Gastroesophageal sphincter (tissue), 4 donors: ENCODE measurements around the gene OR6N1. TPM values are rescaled to one million over a fixed set of nuclear protein-coding genes. Genes with fewer than 3 reads are reported as not detected.

Experiments used
- ATAC-seq: fragments of 150-250 bp; one replicate; pipeline ENCODE4 v1.9.1; 2016; ENCODE audit warnings: mild to moderate bottlenecking, moderate library complexity
- H3K27ac ChIP-seq, 4 donors: fragments of 200-600 bp; sonication (generic) in 3 of 4; 1 replicate in 3 of 4; 2 replicates in 1 of 4; pipeline ENCODE4 v1.5.1; 2016 to 2019
- H3K27me3 ChIP-seq: fragments of 200-600 bp; sonication (generic); one replicate; pipeline ENCODE4 v1.5.1; 2019
- H3K36me3 ChIP-seq, 2 donors: fragments of 200-600 bp; sonication (generic); one replicate each; pipeline ENCODE4 v1.5.1; 2019; ENCODE audit warnings: control low read depth in 1 of 2
- H3K4me1 ChIP-seq, 3 donors: fragments of 200-600 bp; sonication (generic); 1 replicate in 2 of 3; 2 replicates in 1 of 3; pipeline ENCODE4 v1.5.1; 2016 to 2019; ENCODE audit warnings: control low read depth in 2 of 3
- H3K4me3 ChIP-seq, 2 donors: fragments of 200-600 bp; sonication (generic); one replicate each; pipeline ENCODE4 v1.5.1; 2019; ENCODE audit warnings: mild to moderate bottlenecking in 1 of 2, moderate library complexity in 1 of 2
- H3K9me3 ChIP-seq, 3 donors: fragments of 200-600 bp; sonication (generic); one replicate each; pipeline ENCODE4 v1.5.1; 2017 to 2019; ENCODE audit warnings: control low read depth in 2 of 3
- EP300 ChIP-seq: sonication (generic); formaldehyde crosslinking; IDR thresholded peaks from one replicate; pipeline ENCODE4 v1.6.1; 2017; ENCODE audit warnings: antibody characterized with exemption, mild to moderate bottlenecking
- POLR2A ChIP-seq, 2 donors: fragments of 450-650 bp; IDR thresholded peaks; one replicate each; pipeline ENCODE4 v1.6.1; 2017; ENCODE audit warnings: antibody characterized with exemption in 2 of 2, mild to moderate bottlenecking in 2 of 2, moderate library complexity in 1 of 2
- POLR2AphosphoS5 ChIP-seq: sonication (generic); formaldehyde crosslinking; IDR thresholded peaks from one replicate; pipeline ENCODE4 v1.6.1; 2017; ENCODE audit warnings: antibody characterized with exemption
- WGBS, 2 donors: methylation state at CpG; one replicate each; pipeline ENCODE4 v1.1.5; 2018; ENCODE audit warnings: low coverage in 1 of 2; 5-methylcytosine and 5-hydroxymethylcytosine counted together
- small RNA-seq, 4 donors: library from RNA; depleted of rRNA; stranded (forward); fragments of <200 nt; gene quantifications; one replicate each; pipeline ENCODE3, GENCODE V24; 2016
- total RNA-seq, 4 donors: library from RNA; depleted of rRNA; stranded (reverse); fragments of >200 nt; gene quantifications; one replicate each; pipeline ENCODE4 v1.1.0, GENCODE V29; 2016
- TF ChIP-seq, protein P1 (sequence below), 4 experiments: fragments of 200-600 bp in 2 of 4; fragments of 450-650 bp in 2 of 4; sonication (generic) in 1 of 4; IDR thresholded peaks; one replicate each; pipeline ENCODE4 v1.5.1; 2017 to 2019; ENCODE audit warnings: antibody characterized with exemption in 4 of 4, mild to moderate bottlenecking in 2 of 4, moderate library complexity in 2 of 4

OR6N1 gene
- total RNA-seq, 4 donors from 2014 or later, result not detected

DNA sequence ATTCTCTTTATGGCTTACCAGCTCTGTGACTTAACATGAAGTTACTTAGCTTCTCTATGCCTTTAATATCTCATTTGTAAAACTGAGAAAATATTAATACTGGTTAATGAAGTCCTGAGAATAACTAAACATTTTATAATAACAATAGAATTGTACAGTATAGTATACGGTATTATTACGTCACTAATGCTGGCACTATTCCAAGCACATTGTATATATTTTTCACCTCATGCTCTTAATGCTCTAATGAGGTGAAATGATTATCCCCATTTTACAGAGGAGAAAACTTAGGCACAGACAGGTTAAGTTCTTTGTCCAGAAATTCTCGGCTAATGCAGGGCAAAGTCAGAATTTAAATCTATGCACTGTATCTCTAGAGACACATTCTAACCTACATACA is 52.3 kb downstream of the OR6N1 start:
- Histone ChIP-seq H3K27me3 (no peaks in the 10 kb centered on the region), H3K27ac (no peak overlapping the region), H3K9me3 (no peaks in the 10 kb centered on the region), H3K4me3 (no peak overlapping the region), H3K4me1 (no peaks in the 10 kb centered on the region), H3K36me3 (no peaks in the 10 kb centered on the region)
- no peak for TF ChIP-seq EP300
- 31 to 42% methylated on average over 3 of the region's 3 CpGs for WGBS, 2 donors
- ATAC-seq, result no peak

DNA sequence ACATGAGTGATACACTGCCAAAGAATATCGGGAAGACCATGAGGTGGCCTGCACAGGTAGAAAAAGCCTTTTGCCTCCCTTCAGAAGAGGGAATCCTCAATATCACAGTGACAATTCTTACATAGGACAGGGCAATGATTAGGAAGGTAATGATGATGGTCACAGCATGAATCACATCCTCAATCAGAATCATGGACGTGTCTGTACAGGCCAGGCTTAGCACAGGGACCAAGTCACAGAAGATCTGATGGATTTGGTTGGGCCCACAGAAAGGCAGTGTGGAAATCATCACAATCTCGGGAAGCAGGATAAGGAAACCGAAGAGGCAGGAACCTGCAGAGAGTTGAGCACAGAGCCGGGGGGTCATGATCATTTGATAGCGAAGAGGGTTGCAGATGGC is 54.7 kb downstream of the OR6N1 start:
- 66 to 82% methylated on average over 6 of the region's 6 CpGs for WGBS, 2 donors
- Histone ChIP-seq H3K36me3 (no peaks in the 10 kb centered on the region), H3K9me3 (no peaks in the 10 kb centered on the region), H3K27ac (no peak overlapping the region), H3K27me3 (no peaks in the 10 kb centered on the region), H3K4me1 (no peaks in the 10 kb centered on the region), H3K4me3 (no peak overlapping the region)
- no peak for ATAC-seq
- TF ChIP-seq, protein P1, sequence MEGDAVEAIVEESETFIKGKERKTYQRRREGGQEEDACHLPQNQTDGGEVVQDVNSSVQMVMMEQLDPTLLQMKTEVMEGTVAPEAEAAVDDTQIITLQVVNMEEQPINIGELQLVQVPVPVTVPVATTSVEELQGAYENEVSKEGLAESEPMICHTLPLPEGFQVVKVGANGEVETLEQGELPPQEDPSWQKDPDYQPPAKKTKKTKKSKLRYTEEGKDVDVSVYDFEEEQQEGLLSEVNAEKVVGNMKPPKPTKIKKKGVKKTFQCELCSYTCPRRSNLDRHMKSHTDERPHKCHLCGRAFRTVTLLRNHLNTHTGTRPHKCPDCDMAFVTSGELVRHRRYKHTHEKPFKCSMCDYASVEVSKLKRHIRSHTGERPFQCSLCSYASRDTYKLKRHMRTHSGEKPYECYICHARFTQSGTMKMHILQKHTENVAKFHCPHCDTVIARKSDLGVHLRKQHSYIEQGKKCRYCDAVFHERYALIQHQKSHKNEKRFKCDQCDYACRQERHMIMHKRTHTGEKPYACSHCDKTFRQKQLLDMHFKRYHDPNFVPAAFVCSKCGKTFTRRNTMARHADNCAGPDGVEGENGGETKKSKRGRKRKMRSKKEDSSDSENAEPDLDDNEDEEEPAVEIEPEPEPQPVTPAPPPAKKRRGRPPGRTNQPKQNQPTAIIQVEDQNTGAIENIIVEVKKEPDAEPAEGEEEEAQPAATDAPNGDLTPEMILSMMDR (IDR thresholded peaks at IDR 0.05), result no peak
- TF ChIP-seq POLR2A (IDR thresholded peaks at IDR 0.05) (no peak), POLR2AphosphoS5 (no peak), EP300 (no peak)

DNA sequence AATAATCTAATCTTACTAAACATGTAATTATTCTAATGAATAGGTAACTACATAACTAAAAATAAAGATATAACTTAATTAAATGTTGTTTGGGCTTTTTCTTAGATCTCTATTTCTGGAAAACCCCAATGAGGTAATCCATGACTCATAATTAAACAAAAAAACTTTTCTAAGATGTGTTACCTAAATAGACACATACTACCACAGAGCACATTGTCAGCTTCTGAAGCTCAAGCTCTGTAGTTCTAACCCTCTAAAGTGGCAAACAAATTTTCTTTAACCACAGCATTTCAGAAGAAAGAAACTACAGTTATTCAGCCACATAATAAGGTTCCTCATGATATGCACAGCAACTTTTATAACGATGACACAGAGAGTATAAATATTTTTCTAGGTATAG is 55.7 kb downstream of the OR6N1 start:
- H3K27ac ChIP-seq, result no peak overlapping the region
- no peak for TF ChIP-seq POLR2AphosphoS5
- TF ChIP-seq POLR2A (IDR thresholded peaks at IDR 0.05), result no peak
- TF ChIP-seq, protein P1 (IDR thresholded peaks at IDR 0.05), result no peak
- no peak for TF ChIP-seq EP300
- WGBS, 2 donors, result 80 to 100% methylated on average over 1 of the region's 1 CpG
- no peak for ATAC-seq
- H3K4me3 ChIP-seq, result no peak overlapping the region
- H3K4me1 ChIP-seq, result no peaks in the 10 kb centered on the region
- no peaks in the 10 kb centered on the region for H3K27me3 ChIP-seq
- no peaks in the 10 kb centered on the region for H3K9me3 ChIP-seq
- H3K36me3 ChIP-seq, result no peaks in the 10 kb centered on the region

DNA sequence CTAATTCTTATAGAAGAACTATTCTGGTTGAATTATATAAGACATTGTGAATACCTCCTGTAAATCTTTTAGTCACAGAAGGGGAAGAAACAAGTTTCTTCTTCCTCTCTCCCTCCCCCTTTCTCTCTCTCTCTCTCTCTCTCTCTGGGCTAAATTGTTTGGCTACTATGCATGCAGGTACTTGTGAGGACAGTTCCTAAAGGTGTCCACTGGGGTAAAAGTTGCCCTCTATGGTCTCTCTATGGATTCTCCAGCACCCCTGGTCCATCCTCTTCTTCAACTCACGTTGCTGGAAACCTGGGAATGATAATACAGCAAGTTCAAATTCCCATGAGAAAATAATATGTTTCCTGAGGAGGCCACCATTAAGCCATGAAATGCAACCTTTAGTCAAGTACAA is 57.2 kb downstream of the OR6N1 start:
- no peaks in the 10 kb centered on the region for H3K4me1 ChIP-seq
- H3K4me3 ChIP-seq, result no peak overlapping the region
- WGBS, 2 donors, result 25 to 67% methylated on average over 1 of the region's 1 CpG
- no peaks in the 10 kb centered on the region for H3K27me3 ChIP-seq
- H3K9me3 ChIP-seq, result no peaks in the 10 kb centered on the region
- H3K27ac ChIP-seq, result no peak overlapping the region
- no peaks in the 10 kb centered on the region for H3K36me3 ChIP-seq
- no peak for ATAC-seq
- TF ChIP-seq POLR2A (IDR thresholded peaks at IDR 0.05) (no peak), EP300 (no peak)
- TF ChIP-seq, protein P1 (IDR thresholded peaks at IDR 0.05), result no peak

Small RNA genes lying within 50 kb of the gene (small RNA-seq; reads per million reads assigned to genes)
- gene OR2AQ1P, result 0 reads per million in 4 donors

Other genes with a start within 250 kb of the OR6N1 start
- not detected for gene OR6Y1, start 217.8 kb downstream of the OR6N1 start, total RNA-seq
- not detected for gene OR6P1, start 201.6 kb downstream of the OR6N1 start, total RNA-seq
- not detected for gene OR10X1, start 192.3 kb downstream of the OR6N1 start, total RNA-seq
- not detected for gene OR10Z1, start 166.9 kb downstream of the OR6N1 start, total RNA-seq
- gene SPTA1, start 85.5 kb downstream of the OR6N1 start, total RNA-seq, result under 1 TPM in 2 of 4 donors, not detected in 2; 0.05 to 0.16 TPM
- gene OR6K2, start 71.5 kb downstream of the OR6N1 start, total RNA-seq, result not detected
- gene OR6K3, start 51.5 kb downstream of the OR6N1 start, total RNA-seq, result under 1 TPM in 1 of 4 donors, not detected in 3; 0.35 TPM
- not detected for gene OR6K6, start 17.5 kb downstream of the OR6N1 start, total RNA-seq
- not detected for gene OR6N2, start 9.0 kb upstream of the OR6N1 start, total RNA-seq
- gene MNDA, start 59.2 kb upstream of the OR6N1 start, total RNA-seq, result 10 to 100 TPM in 1 of 4 donors, 1 to 10 TPM in 1, under 1 TPM in 1, not detected in 1; 0.73 to 10.5 (median 8.6) TPM
- gene PYHIN1, start 159.4 kb upstream of the OR6N1 start, total RNA-seq, result 1 to 10 TPM in 2 of 4 donors, under 1 TPM in 1, not detected in 1; 0.84 to 2.0 (median 1.2) TPM
- 10 to 100 TPM; 25.2 to 73.4 (median 47.5) TPM for gene IFI16, start 237.7 kb upstream of the OR6N1 start, total RNA-seq